SK-N-SH treated with all-trans-retinoic acid at 6 μM for 48 hours (cell line): ENCODE data around the gene GLRX2.

Experiments used
- CREB5 ChIP-seq: fragments of 250-450 bp; sonication (Bioruptor Pico); IDR thresholded peaks from 2 replicates; pipeline ENCODE4 v1.5.1; 2020; ENCODE audit warnings: low read depth, mild to moderate bottlenecking, moderate library complexity
- ISL1 ChIP-seq: fragments of 250-450 bp; sonication (Bioruptor Pico); IDR thresholded peaks from 2 replicates; pipeline ENCODE4 v2.1.2; 2022; ENCODE audit warnings: mild to moderate bottlenecking, moderate library complexity
- RARB ChIP-seq: fragments of 250-450 bp; sonication (Bioruptor Pico); IDR thresholded peaks from 2 replicates; pipeline ENCODE4 v1.8.0; 2021; ENCODE audit warnings: mild to moderate bottlenecking, moderate library complexity
- TCF4 ChIP-seq: fragments of 250-450 bp; sonication (Bioruptor Pico); IDR thresholded peaks from 2 replicates; pipeline ENCODE4 v1.8.0; 2021; ENCODE audit warnings: mild to moderate bottlenecking, moderate library complexity, borderline replicate concordance
- ZFP3 ChIP-seq: fragments of 250-450 bp; sonication (Bioruptor Pico); IDR thresholded peaks from 2 replicates; pipeline ENCODE4 v1.5.0; 2020; ENCODE audit warnings: mild to moderate bottlenecking, moderate library complexity
- ZNF565 ChIP-seq: fragments of 450-650 bp; formaldehyde crosslinking; conservative IDR thresholded peaks from 2 replicates; pipeline ENCODE4 v1.5.0; 2020; ENCODE audit warnings: low read depth, mild to moderate bottlenecking, moderate library complexity
- TF ChIP-seq, protein P1 (sequence below): fragments of 250-450 bp; sonication (Bioruptor Pico); IDR thresholded peaks from 2 replicates; pipeline ENCODE4 v1.8.0; 2020; ENCODE audit warnings: mild to moderate bottlenecking, moderate library complexity, borderline replicate concordance

DNA sequence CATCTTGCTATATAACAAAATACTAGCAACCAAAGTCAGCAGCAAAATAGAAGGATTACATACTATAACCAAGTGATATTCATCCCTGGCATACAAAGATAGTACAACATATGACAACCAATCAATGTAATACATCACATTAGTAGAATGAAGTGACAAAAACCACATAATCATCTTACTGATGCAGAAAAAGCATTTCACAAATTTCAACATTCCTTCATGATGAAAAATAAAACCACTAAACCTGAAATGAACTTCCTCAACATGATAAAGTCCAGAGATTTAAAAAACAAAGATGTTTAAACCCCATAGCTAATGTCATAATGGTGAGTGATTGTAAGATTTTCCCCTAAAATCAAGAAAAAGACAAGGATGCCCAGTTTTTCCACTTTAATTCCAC, 27.2 kb downstream of the GLRX2 start:
- no peak for TF ChIP-seq CREB5 (CRISPR knock-in tag)
- no peak for TF ChIP-seq RARB
- TF ChIP-seq, protein P1, sequence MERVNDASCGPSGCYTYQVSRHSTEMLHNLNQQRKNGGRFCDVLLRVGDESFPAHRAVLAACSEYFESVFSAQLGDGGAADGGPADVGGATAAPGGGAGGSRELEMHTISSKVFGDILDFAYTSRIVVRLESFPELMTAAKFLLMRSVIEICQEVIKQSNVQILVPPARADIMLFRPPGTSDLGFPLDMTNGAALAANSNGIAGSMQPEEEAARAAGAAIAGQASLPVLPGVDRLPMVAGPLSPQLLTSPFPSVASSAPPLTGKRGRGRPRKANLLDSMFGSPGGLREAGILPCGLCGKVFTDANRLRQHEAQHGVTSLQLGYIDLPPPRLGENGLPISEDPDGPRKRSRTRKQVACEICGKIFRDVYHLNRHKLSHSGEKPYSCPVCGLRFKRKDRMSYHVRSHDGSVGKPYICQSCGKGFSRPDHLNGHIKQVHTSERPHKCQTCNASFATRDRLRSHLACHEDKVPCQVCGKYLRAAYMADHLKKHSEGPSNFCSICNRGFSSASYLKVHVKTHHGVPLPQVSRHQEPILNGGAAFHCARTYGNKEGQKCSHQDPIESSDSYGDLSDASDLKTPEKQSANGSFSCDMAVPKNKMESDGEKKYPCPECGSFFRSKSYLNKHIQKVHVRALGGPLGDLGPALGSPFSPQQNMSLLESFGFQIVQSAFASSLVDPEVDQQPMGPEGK = no peak
- TF ChIP-seq ZFP3 (CRISPR knock-in tag) = no peak
- TF ChIP-seq ZNF565 (CRISPR knock-in tag) = no peak
- TF ChIP-seq ISL1 (CRISPR knock-in tag) = no peak
- no peak for TF ChIP-seq TCF4
